ENCODE measurements around the gene HIVEP3. TPM values are rescaled to one million over a fixed set of nuclear protein-coding genes. Genes with fewer than 3 reads are reported as not detected.

HIVEP3 gene
- total RNA-seq, 1 experiment from 2014 or later = 0.55 TPM

DNA sequence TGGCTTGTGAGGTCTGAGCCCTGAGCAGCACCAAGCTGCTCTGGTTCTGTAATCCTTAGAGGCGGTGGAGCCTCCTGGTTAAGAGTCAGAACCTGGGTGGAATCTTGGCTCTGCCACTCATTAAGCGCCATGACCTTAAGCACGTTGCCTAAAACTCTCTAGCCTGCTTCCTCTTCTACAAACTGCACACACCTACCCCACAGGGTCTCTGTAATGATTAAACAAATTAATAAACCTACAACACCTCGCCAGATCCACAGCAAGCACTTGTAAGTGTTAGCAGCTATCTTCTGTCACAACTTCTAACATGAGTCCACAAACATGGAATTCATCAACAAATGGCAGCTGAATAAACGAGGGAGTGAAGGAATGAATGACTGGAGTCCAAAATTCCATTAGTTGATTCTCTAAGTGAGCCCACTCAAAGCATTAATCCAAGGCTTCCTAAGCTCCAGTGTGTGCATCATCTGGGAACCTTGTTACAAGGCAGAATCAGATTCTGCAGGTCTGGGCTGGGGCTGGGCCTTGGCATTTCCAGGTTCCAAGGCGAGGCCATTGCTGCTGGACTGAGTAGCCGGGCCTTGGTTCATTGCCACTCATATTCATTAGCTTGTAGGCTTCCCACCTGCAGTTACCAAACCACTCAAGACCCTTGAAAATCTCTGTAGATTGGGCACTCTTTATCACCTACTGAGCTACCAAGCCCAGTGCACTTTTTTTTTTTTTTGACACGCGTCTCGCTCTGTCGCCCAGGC, 168.6 kb downstream of the HIVEP3 start (continued):
- TF ChIP-seq FOXK1 (CRISPR knock-in tag; IDR thresholded peaks at IDR 0.05) (no peak), JAZF1 (CRISPR knock-in tag; IDR thresholded peaks at IDR 0.05) (no peak), ELF4 (CRISPR knock-in tag; IDR thresholded peaks at IDR 0.05; ENCODE audit: low read depth) (no peak), ESRRA (CRISPR knock-in tag; IDR thresholded peaks at IDR 0.05; ENCODE audit: borderline replicate concordance) (no peak), ERG (CRISPR knock-in tag; IDR thresholded peaks at IDR 0.05) (no peak), JUN (CRISPR knock-in tag; IDR thresholded peaks at IDR 0.05) (no peak)

DNA sequence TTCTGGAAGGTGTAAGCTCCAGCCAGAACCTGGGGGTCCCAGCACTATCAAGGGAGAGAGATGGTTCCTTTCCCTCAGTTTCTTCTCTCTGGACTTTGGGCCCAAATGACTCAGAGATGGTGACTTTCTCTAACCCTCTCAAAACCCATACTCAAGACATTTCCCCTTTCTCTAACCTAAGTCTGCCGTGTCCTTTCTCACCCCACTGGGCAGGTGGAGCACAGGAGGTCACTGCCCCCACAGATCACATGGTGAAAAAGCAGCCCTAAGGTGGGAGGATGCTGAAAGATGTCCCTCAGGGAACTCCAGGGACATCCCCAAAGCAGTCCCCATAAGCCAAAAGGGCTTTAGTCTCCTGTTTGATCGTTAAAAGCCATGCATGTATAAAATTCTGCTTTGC, 173.7 kb downstream of the HIVEP3 start:
- TF ChIP-seq IRF2 (CRISPR knock-in tag; IDR thresholded peaks at IDR 0.05; ENCODE audit: borderline replicate concordance, low read depth) = no peak
- TF ChIP-seq, protein P1, sequence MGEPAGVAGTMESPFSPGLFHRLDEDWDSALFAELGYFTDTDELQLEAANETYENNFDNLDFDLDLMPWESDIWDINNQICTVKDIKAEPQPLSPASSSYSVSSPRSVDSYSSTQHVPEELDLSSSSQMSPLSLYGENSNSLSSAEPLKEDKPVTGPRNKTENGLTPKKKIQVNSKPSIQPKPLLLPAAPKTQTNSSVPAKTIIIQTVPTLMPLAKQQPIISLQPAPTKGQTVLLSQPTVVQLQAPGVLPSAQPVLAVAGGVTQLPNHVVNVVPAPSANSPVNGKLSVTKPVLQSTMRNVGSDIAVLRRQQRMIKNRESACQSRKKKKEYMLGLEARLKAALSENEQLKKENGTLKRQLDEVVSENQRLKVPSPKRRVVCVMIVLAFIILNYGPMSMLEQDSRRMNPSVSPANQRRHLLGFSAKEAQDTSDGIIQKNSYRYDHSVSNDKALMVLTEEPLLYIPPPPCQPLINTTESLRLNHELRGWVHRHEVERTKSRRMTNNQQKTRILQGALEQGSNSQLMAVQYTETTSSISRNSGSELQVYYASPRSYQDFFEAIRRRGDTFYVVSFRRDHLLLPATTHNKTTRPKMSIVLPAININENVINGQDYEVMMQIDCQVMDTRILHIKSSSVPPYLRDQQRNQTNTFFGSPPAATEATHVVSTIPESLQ (CRISPR knock-in tag; IDR thresholded peaks at IDR 0.05) = no peak
- TF ChIP-seq, protein P2, sequence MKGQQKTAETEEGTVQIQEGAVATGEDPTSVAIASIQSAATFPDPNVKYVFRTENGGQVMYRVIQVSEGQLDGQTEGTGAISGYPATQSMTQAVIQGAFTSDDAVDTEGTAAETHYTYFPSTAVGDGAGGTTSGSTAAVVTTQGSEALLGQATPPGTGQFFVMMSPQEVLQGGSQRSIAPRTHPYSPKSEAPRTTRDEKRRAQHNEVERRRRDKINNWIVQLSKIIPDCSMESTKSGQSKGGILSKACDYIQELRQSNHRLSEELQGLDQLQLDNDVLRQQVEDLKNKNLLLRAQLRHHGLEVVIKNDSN (CRISPR knock-in tag; IDR thresholded peaks at IDR 0.05) = no peak
- TF ChIP-seq ELF4 (CRISPR knock-in tag; IDR thresholded peaks at IDR 0.05; ENCODE audit: low read depth) = no peak
- no peak for TF ChIP-seq ZNF512 (CRISPR knock-in tag; IDR thresholded peaks at IDR 0.05; ENCODE audit: borderline replicate concordance)
- no peak for TF ChIP-seq FOXP1 (CRISPR knock-in tag; IDR thresholded peaks at IDR 0.05; ENCODE audit: borderline replicate concordance)
- no peak for TF ChIP-seq NFATC4 (CRISPR knock-in tag; IDR thresholded peaks at IDR 0.05)
- no peak for TF ChIP-seq GRHL2 (CRISPR knock-in tag; IDR thresholded peaks at IDR 0.05; ENCODE audit: insufficient replicate concordance, severe bottlenecking)
- no peak for TF ChIP-seq FOXJ3 (CRISPR knock-in tag; IDR thresholded peaks at IDR 0.05; ENCODE audit: borderline replicate concordance)
- no peak for TF ChIP-seq ZNF671 (CRISPR knock-in tag; IDR thresholded peaks at IDR 0.05)
- TF ChIP-seq, protein P3, sequence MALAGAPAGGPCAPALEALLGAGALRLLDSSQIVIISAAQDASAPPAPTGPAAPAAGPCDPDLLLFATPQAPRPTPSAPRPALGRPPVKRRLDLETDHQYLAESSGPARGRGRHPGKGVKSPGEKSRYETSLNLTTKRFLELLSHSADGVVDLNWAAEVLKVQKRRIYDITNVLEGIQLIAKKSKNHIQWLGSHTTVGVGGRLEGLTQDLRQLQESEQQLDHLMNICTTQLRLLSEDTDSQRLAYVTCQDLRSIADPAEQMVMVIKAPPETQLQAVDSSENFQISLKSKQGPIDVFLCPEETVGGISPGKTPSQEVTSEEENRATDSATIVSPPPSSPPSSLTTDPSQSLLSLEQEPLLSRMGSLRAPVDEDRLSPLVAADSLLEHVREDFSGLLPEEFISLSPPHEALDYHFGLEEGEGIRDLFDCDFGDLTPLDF (CRISPR knock-in tag; IDR thresholded peaks at IDR 0.05) = no peak
- no peak for TF ChIP-seq RELA (CRISPR knock-in tag; IDR thresholded peaks at IDR 0.05; ENCODE audit: borderline replicate concordance)

More for the DNA sequence above, 173.7 kb downstream of the HIVEP3 start:
- no peak for ATAC-seq
- H3K27me3 Mint-ChIP-seq (ENCODE audit: low read depth) = no peaks in the 10 kb centered on the region
- no peaks in the 10 kb centered on the region for H3K4me1 Mint-ChIP-seq
- POLR2A ChIA-PET = no interaction called here
- H3K9me3 Mint-ChIP-seq = no peaks in the 10 kb centered on the region
- CTCF ChIA-PET = no interaction called here
- DNase-seq (ENCODE audit: low spot score) = no peak
- no peak overlapping the region for H3K27ac Mint-ChIP-seq
- no peak overlapping the region for H3K4me3 Mint-ChIP-seq
- H3K36me3 Mint-ChIP-seq = no peaks in the 10 kb centered on the region

Data from WTC11 (cell line).